HepG2 (cell line): ENCODE measurements around the gene RIPOR3. TPM values are rescaled to one million over a fixed set of nuclear protein-coding genes. Genes with fewer than 3 reads are reported as not detected.
A peak's percentile ranks its signal among the peaks of the same experiment; 100 is the strongest.

Experiments
- AGO2 ChIP-seq: fragments of 200-400 bp; formaldehyde crosslinking; optimal IDR thresholded peaks from 2 replicates; pipeline ENCODE3; 2017; ENCODE audit warnings: mild to moderate bottlenecking, low read depth, low read length, moderate library complexity
- FOXJ3 ChIP-seq: sonication (generic); formaldehyde crosslinking; IDR thresholded peaks from 2 replicates; pipeline ENCODE4 v1.4.0; 2020; ENCODE audit warnings: missing genetic modification reagents, mild to moderate bottlenecking, borderline replicate concordance
- GZF1 ChIP-seq: sonication (generic); formaldehyde crosslinking; IDR thresholded peaks from 2 replicates; pipeline ENCODE4 v1.5.1; 2020; ENCODE audit warnings: mild to moderate bottlenecking, missing genetic modification reagents
- MEF2D ChIP-seq: sonication (generic); formaldehyde crosslinking; IDR thresholded peaks from 2 replicates; pipeline ENCODE4 v1.5.1; 2020; ENCODE audit warnings: mild to moderate bottlenecking, missing genetic modification reagents
- MYC ChIP-seq: sonication (generic); formaldehyde crosslinking; IDR thresholded peaks from 2 replicates; pipeline ENCODE4 v1.9.0; 2021; ENCODE audit warnings: missing genetic modification reagents, borderline replicate concordance
- NONO ChIP-seq, 2 experiments: fragments of 450-650 bp in 1 of 2; sonication (generic) in 1 of 2; formaldehyde crosslinking in 1 of 2; IDR thresholded peaks in 1 of 2; conservative IDR thresholded peaks in 1 of 2; 2 replicates each; pipeline versions ENCODE4 v1.6.1 to v1.8.0; 2017 to 2022; ENCODE audit warnings: mild to moderate bottlenecking in 1 of 2, missing genetic modification reagents in 1 of 2, moderate library complexity in 1 of 2
- PRDM10 ChIP-seq: sonication (generic); formaldehyde crosslinking; IDR thresholded peaks from 2 replicates; pipeline ENCODE4 v1.4.0; 2020; ENCODE audit warnings: low read depth, missing genetic modification reagents
- SMARCC2 ChIP-seq: fragments of 450-650 bp; IDR thresholded peaks from 2 replicates; pipeline ENCODE4 v1.6.1; 2017; ENCODE audit warnings: antibody characterized with exemption, mild to moderate bottlenecking
- TEAD3 ChIP-seq: optimal IDR thresholded peaks from 2 replicates; pipeline ENCODE3; 2016; ENCODE audit warnings: borderline replicate concordance
- ZBED4 ChIP-seq: sonication (generic); formaldehyde crosslinking; IDR thresholded peaks from 2 replicates; pipeline ENCODE4 v1.4.0; 2020; ENCODE audit warnings: missing genetic modification reagents, borderline replicate concordance
- ZBTB20 ChIP-seq: sonication (generic); formaldehyde crosslinking; IDR thresholded peaks from 2 replicates; pipeline ENCODE4 v1.8.1; 2023; ENCODE audit warnings: missing genetic modification reagents, low read depth, mild to moderate bottlenecking, borderline replicate concordance
- ZBTB43 ChIP-seq: sonication (generic); formaldehyde crosslinking; conservative IDR thresholded peaks from 2 replicates; pipeline ENCODE4 v1.4.0; 2020; ENCODE audit warnings: missing genetic modification reagents
- ZNF232 ChIP-seq: sonication (generic); formaldehyde crosslinking; IDR thresholded peaks from 2 replicates; pipeline ENCODE4 v1.4.0; 2020; ENCODE audit warnings: missing genetic modification reagents, borderline replicate concordance
- ZNF256 ChIP-seq: sonication (generic); formaldehyde crosslinking; conservative IDR thresholded peaks from 2 replicates; pipeline ENCODE4 v1.4.0; 2020; ENCODE audit warnings: missing genetic modification reagents
- ZNF274 ChIP-seq: sonication (generic); formaldehyde crosslinking; IDR thresholded peaks from 2 replicates; pipeline ENCODE4 v1.5.1; 2020; ENCODE audit warnings: mild to moderate bottlenecking, missing genetic modification reagents
- ZNF547 ChIP-seq: sonication (generic); formaldehyde crosslinking; IDR thresholded peaks from 2 replicates; pipeline ENCODE4 v1.5.1; 2020; ENCODE audit warnings: mild to moderate bottlenecking, missing genetic modification reagents
- ZNF552 ChIP-seq: sonication (generic); formaldehyde crosslinking; IDR thresholded peaks from 2 replicates; pipeline ENCODE4 v1.9.0; 2022; ENCODE audit warnings: missing genetic modification reagents, mild to moderate bottlenecking, borderline replicate concordance
- polyA plus RNA-seq, 8 experiments: library from polyadenylated mRNA; depleted of rRNA in 3 of 8; stranded (reverse) in 7 of 8; unstranded in 1 of 8; fragments of >200 nt; fragmentation: Illumina TruSeq in 4 of 8; extraction: Trizol in 4 of 8; gene quantifications; 2 replicates each; pipeline versions ENCODE4 v1.2.1 to v1.2.3, GENCODE V29; 2011 to 2016; ENCODE audit warnings: low read depth in 4 of 8, missing spikeins in 1 of 8, mixed read lengths in 1 of 8; ENCODE audit not compliant: insufficient read depth in 1 of 8
- total RNA-seq, 5 experiments: library from RNA; depleted of rRNA; stranded (reverse); fragments of >200 nt; fragmentation: Illumina TruSeq; extraction: Trizol; gene quantifications; 2 replicates each; pipeline ENCODE4 v1.2.3, GENCODE V29; 2016; ENCODE audit warnings: low read depth in 1 of 5

RIPOR3 gene
- total and polyA plus RNA-seq, 2 of the 13 experiments (the other 11 are each of a cell fraction or from before 2014, with no cell fraction given) = 0.18 TPM; not detected in 1

GRCh38 chr20:50645253-50646068 lies 45.9 kb downstream of the RIPOR3 start (continued):
- TF ChIP-seq PRDM10 (CRISPR knock-in tag) (peak; percentile 89), SMARCC2 (no peak), ZBTB43 (CRISPR knock-in tag) (peak; percentile 82), NONO (IDR thresholded peaks at IDR 0.05) (no peak), NONO (CRISPR knock-in tag; conservative IDR thresholded peaks at IDR 0.05) (no peak; the same call in 1 of the 2 replicates), ZNF547 (CRISPR knock-in tag) (peak; percentile 72; the same call in 1 of the 2 replicates), MEF2D (CRISPR knock-in tag) (peak; percentile 98), TEAD3 (CRISPR knock-in tag) (peak; percentile 99), ZBED4 (CRISPR knock-in tag) (peak; percentile 83), MYC (peak; percentile 93), ZBTB20 (CRISPR knock-in tag) (peak; percentile 97), GZF1 (peak; percentile 87; the same call in 1 of the 2 replicates), ZNF256 (CRISPR knock-in tag) (no peak), ZNF274 (CRISPR knock-in tag) (peak; percentile 72; the same call in 1 of the 2 replicates), ZNF552 (0 out of 2 replicates have a peak, but pooled peaks have one; percentile 69), AGO2 (no peak), ZNF232 (CRISPR knock-in tag) (peak; percentile 87; the same call in 1 of the 2 replicates), FOXJ3 (peak; percentile 74; the same call in 1 of the 2 replicates)
